Left hindlimb (tissue), 1 donor: ENCODE data around the gene STK16.
A peak's percentile ranks its signal among the peaks of the same experiment; 100 is the strongest.
"Not testable (repeated sequence)": the region's sequence is repeated elsewhere in the genome, so short reads cannot be mapped to it uniquely, and the experiment has no call there.

Source experiments
- DNase-seq: peaks from one replicate; pipeline ENCODE4 v3.0.0-alpha.2; 2018

Gene STK16, protein sequence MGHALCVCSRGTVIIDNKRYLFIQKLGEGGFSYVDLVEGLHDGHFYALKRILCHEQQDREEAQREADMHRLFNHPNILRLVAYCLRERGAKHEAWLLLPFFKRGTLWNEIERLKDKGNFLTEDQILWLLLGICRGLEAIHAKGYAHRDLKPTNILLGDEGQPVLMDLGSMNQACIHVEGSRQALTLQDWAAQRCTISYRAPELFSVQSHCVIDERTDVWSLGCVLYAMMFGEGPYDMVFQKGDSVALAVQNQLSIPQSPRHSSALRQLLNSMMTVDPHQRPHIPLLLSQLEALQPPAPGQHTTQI

DNA sequence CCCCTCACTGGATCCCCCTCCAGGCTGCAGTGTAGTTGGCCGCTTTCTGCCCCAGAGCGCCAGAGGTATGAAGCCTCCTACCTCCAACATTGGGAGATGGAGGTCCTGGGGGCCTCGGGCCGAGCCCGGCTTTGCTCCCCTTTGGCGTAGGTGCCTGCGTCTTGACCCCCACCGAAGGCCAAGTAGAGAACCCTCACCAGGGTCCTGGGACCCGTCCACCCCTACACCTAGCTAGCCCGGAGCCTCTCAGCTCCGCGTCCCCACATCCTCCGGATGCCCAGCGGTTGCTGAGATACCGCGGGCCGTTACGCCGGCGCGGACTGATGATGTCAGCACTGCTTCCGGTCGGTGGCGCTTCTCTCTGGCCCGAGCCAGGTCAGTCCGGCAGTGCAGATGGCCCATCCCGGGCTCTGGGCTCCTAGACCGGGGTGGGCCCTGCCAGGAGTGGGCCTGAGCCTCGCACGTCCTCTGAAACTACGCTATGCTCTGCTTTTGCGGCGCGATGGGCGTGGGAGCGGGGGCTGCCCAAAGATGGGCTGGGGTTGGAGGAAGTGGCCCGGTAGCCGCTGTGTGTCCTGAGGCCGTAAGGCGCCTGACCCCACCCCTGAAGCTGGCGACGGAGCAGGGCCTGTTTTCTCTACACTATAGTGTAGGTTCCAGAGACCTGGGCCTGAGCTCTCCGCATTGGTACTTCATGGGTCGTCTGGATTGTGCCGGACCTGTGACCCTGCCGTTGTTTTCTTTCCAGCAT is at the start of gene STK16, which contains the start of gene GLB1L:
Gene STK16, plus strand, starts transcription at position 332 of the 751 bp plus-strand sequence. CDS start 521 bp downstream, outside the sequence.
Gene GLB1L, minus strand, starts transcription at position 297 of the 751 bp plus-strand sequence. CDS start 1,871 bp downstream, outside the sequence.
- DNase-seq = peak; percentile 95

DNA sequence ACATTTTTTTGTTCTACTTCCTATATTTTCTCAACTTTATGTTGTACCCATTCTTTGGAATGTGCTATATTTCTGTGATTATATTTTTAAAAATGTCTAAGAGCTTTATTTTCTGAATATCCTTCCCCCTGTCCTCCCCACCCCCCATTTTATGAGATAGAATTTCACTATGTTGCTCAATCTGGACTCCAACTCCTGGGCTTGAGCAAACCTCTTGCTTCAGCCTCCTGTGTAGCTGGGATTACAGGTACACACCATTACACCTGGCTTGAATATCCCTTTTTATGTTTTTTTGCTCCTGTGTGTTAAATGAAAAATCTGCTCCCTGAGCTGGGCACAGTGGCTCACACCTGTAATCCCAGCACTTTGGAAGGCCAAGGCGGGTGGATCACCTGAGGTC is 47.9 kb upstream of the STK16 start:
- no peak for DNase-seq

DNA sequence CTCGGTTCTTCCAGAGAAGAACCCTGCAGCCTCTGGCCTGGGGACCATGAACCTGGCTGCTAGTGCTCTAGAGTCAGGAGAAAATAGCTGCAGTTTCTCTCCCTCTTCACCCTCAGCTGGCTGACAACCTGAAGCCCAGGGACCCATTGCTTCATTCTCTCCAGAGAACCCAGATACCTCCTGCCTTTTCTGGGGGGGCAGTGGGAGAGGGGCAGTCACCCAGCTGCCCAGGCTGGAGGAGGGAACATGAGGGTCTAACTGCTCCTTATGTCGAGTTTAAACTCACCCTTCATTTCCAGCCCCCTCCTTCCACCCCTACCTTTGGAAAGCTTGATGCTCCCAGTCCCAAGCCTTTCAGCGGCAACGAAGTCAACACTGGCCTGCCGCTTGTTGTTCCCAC is 46.3 kb upstream of the STK16 start:
- no peak for DNase-seq

DNA sequence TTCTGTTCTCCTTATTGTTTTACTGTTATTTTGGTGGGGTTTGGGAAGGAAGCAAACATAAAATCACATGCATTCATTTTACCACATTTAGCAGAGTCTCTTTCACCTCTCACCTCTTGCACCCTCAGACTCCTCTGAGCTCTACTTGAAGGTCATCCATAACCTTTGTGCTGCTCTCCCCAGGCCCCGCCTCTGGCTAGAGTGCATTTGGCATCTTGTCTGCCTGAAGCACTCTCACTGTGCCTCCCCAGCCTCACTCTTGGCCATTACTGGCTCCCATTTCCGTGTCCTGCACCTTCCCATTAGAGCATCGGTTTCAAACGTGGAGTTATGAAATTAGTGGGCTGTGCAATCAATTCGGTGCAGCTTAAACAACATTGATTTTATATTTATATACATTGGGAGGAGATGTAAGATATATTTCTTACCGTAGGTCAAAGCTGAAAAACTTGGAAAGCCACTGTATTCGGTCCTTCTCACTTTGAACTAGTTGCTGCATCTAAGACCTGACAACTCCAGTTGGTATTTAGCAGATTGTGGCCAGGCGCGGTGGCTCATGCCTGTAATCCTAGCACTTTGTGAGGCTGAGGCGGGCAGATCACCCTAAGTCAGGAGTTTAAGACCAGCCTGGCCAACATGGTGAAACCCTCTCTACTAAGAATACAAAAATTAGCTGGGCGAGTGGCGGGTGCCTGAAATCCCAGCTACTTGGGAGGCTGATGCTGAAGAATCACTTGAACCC is 45.6 kb upstream of the STK16 start:
- no peak for DNase-seq

DNA sequence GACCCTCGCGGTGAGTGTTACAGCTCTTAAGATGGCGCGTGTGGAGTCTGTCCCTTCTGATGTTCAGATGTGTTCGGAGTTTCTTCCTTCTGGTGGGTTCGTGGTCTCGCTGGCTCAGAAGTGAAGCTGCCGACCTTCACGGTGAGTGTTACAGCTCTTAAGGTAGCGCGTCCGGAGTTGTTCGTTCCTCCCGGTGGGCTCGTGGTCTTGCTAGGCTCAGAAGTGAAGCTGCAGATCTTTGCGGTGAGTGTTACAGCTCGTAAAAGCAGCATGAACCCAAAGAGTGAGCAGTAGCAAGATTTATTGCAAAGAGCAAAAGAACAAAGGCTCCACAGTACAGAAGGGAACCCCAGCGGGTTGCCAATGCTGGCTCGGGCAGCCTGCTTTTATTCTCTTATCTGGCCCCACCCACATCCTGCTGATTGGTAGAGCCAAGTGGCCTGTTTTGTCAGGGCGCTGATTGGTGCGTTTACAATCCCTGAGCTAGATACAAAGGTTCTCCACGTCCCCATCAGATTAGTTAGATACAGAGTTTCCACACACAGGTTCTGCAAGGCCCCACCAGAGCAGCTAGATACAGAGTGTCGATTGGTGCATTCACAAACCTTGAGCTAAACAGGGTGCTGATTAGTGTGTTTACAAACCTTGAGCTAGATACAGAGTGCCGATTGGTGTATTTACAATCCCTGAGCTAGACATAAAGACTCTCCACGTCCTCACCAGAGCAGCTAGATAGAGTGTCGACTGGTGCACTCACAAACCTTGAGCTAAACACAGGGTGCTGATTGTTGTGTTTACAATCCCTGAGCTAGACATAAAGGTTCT is 44.6 kb upstream of the STK16 start:
- not testable (repeated sequence) for DNase-seq

DNA sequence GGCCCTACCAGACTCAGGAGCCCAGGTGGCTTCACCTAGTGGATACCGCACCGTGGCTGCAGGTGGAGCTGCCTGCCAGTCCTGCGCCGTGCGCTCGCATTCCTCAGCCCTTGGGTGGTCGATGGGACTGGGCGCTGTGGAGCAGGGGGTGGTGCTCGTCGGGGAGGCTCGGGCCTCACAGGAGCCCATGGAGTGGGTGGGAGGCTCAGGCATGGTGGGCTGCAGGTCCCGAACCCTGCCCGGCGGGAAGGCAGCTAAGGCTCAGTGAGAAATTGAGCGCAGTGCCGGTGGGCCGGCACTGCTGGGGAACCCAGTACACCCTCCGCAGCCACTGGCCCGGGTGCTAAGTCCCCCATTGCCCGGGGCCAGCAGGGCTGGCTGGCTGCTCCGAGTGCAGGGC is 43.9 kb upstream of the STK16 start:
- DNase-seq = not testable (repeated sequence)

DNA sequence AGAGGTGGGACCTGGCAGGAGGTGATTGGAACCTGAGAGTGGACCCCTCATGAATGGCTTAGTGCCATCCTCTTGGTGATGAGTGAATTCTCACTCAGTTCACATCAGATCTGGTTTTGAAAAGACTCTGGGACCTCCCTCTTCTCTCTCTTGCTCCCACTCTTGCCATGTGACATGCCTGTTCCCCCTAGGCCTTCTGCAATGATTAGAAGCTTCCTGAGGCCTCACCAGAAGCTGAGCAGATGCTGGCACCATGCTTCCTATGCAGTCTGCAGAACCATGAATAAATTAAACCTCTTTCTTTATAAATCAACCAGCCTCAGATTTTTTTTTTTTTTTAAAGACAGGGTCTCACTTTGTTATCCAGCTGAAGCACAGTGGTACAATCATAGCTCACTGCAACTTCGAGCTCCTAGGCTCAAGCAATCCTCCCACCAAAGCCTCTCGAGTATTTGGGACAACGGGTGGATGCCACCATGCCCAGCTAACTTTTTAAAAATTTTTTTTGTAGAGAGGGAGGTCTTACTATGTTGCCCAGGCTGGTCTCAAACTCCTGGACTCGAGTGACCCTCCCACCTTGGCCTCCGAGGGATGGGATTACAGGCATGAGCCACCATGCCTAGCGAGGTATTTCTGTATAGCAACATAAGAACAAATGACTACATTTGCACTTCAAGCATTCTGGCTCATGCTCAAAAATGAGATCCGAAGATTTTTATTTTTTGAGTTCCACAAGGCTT is 40.7 kb upstream of the STK16 start:
- no peak for DNase-seq

DNA sequence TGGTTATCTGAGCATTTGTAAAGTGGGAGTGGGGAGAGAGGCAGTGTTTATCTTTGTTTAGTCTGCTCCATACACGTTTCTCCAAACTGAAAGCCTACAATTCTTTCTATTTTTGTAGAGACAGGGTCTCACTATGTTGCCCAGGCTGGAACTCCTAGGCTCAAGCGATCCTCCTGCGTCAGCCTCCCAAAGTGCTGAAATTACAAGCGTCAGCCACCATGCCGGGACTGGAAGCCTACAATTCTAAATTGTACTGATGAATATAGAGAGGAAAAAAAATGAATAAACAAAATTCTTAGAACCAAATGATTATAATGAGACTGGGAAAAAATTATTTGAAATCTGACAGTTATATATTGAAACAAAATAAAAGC is 40.1 kb upstream of the STK16 start:
- no peak for DNase-seq

DNA sequence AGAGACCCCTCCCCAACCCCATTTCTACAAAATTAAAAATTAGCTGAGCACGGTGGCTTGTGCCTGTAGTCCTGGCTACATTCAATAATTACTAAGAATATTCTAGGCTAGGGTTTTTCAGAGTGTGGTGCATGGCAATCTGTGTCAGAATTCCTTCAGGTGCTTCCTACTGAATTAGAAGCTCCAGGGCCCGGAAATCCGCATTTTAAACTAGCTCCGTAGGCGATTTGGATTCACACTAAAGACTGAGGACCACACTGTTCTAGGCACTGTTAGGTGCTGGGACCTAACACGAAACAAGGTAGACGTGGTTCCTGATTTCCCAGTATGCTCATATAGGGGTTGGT is 39.3 kb upstream of the STK16 start:
- DNase-seq = no peak

DNA sequence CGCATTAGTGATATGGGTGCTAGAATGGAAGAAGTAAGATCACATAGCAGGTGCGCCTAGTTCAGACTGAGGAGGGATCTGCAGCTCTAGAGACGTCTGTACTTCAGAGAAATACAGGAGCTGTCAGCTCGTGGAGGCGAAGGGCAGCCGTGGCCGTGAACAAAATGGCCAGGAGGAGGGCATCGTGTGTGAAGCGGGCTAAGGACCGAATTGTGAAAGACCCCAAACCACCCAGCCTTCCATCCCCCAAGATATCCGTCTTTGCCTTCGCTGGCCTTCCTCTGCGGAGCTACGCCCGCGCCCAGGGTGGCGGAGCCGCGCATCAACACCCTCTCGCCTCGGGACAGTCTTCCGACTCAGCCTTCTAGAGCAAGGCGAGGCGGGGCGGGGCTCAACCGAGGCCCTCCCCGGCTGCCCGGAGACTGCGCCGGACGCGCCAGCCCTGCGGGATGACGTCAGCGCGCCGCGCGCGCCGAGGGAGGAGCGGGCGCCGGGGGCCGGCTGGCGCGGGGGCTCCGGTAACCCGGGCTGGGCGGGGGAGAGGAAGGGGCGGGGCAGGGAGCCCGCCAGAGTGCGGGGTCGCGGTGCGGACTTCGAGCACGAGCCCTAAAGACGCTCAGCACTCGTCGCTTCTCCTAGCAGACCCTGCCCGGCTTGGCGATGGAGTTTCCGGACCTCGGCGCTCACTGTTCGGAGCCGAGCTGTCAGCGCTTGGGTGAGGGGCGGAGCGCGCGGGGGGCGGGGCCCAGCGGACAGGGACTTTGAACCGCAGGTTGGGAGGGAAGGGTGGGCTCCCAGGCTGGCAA is 38.7 kb upstream of the STK16 start, which contains the start of gene ZFAND2B:
Gene ZFAND2B, plus strand, starts transcription at position 455 of the 806 bp plus-strand sequence. Its CDS starts 206 bp downstream, at position 661.
- peak; percentile 96 for DNase-seq

DNA sequence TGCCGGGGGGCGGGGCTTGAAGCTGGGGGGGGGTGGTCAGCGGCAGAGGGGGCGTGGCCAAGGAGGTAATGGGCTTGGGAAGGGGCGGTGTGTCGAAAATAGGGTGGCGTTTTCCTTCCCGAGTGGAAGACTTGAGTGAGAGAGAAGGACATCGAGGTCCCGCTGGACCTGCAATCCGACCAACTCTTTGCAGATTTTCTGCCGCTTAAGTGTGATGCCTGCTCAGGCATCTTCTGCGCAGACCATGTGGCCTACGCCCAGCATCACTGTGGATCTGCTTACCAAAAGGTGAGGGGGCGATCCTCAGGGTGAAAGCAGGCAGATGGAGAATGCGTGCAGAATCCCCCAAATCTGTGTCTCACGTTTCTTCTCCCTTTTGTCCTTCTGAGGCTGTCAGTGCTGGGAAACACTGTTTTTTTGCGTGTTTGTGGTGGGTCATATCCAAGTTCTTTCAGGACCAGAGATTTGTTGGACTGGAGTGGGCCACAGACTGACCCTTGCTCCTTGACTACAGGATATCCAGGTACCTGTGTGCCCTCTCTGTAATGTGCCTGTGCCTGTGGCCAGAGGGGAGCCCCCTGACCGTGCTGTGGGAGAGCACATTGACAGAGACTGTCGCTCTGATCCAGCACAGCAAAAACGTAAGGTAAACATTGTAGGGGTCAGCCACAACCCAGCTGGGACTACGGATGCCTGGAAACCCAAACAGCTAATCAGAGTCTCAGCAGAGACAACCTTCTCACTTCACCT is 38.0 kb upstream of the STK16 start:
- no peak for DNase-seq

DNA sequence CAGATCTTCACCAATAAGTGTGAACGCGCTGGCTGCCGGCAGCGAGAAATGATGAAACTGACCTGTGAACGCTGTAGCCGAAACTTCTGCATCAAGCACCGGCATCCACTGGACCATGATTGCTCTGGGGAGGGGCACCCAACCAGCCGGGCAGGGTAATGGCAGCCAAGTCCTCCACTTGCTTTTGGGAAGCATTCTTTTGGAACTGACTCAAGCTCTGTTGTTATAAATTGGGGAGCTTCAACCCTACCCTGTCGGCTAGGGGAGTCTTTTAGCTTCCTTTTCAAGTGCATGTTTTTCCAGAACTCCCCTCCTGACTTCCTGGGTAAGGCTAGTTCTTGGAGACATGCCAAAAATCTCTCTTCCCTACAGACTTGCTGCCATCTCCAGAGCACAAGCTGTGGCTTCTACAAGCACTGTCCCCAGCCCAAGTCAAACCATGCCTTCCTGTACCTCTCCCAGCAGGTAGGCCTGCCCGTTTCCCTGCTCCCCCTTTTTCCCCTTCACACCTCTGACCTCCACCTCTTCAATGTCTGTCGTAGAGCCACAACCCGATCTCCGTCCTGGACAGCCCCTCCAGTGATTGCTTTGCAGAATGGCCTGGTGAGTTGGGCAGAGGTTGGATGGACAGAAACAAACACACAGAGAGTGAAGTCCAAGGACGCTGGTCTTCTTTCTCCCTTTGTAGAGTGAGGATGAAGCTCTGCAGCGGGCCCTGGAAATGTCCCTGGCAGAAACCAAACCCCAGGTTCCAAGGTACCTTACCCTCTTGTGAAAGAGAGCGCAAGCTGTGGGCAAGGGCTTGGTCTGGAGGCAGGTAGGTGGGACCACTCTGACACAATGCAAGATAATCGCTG is 37.2 kb upstream of the STK16 start:
- no peak for DNase-seq

DNA sequence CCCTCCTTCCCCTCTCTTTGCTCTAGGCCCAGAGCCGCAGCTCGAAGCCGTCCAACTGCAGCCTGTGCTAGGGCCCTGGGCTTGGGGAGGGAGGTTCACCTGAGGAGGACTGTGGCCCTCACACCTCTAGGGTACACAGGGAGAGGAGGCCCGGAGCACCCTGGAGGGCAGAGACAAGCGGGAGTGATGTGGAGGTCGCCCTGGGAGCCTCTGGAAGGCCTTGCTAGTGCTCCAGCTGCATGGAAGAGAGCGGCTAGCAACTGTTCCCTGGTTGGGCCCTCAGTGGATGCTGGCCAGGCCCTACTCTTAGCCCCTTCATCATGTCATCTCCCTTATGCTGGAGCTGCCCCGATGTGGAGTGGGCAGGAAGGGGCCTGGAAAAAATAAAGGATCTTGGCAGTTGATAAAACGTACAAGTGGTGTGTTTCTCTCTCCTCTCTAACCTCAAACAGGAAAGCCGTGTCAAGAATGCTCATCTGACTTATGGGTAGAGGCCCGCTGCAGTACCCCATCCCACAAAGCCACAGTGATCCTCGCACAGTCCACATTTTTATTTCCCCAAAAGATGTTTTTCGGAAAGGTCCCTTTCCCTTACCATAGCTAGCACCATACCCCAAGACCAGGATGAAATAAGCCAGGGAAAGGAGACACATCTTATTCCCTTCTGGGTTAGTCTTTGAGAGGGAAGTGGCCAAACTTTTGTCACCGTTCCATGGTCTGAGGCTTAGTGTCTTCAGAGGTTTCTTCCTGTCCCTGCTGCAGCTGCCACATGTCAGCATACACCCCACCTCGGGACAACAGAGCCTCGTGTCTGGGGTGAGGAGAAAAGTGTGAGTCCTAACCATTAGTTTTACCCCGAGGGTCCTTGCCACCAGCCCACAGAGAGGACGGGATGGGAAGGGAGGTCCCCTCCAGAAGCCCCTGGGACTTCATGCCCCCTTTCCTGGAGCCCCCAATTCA is 35.8 kb upstream of the STK16 start:
- no peak for DNase-seq

DNA sequence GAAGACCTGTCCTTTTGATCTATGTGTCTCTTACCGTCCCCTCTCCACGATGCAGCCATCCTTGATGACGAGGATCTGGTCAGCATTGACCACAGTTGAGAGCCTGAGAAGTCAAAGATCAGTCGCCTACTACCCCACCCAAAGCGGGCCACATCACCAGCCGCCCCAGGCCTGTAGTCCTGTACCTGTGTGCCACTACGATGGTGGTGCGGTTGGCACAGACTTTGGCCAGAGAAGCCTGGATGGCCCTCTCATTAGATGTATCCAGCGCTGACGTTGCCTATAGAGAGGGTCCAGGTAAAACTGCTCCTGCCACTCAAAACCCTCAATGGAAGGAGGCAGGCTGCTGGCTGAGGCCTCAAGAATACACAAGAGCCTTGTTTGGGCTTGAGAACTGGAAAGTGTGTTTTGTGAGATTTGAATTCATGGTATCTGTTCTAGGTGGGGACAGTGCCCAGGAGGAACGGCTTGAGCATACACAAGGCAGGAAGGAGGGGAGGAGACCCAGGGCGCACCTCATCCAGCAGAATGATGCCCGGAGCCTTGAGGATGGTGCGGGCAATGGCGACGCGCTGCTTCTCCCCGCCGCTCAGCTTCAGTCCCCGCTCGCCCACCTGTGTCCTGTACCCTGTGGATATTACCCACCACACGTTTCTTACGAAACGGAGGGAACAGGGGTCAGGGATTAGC is 34.9 kb upstream of the STK16 start:
- DNase-seq = no peak

DNA sequence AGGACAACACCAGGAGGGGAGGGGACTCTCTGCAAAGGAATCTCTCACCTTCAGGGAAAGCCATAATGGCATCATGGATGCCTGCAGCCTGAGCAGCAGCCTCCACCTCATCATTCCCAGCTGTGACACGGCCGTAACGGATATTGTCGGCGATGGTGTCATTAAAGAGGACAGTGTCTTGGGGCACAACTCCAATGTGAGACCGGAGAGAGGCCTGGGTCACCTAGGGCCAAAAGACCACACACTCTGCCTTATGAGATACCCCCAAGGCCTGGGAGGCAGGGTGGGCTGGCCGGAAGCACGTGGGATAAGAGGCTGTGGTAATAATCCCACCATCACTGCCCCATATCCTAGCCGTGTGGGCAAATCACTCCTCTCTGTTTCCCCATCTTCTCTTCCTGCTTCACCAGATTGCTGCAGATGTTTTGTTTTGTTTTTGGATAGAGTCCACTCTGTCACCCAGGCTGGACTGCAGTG is 34.4 kb upstream of the STK16 start:
- DNase-seq = no peak

DNA sequence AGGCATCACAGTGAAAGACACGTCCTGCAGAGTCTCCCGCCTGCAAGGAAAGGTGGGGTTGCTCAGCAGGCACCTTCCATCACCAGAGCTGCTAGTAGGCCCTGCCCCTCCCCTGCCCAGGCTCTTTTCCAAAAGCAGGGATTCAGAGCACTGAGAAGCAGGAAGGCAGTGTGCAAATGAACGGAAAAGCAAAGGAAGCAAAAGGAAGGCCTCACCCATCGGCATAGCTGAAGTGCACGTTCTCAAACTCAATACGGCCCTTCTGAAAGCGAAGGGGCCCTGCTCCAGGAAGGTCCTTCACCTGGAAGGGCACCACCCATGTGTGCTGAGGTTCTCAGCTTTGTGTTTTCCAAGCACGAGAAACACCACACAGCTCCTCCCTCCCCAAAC is 32.3 kb upstream of the STK16 start:
- no peak for DNase-seq

DNA sequence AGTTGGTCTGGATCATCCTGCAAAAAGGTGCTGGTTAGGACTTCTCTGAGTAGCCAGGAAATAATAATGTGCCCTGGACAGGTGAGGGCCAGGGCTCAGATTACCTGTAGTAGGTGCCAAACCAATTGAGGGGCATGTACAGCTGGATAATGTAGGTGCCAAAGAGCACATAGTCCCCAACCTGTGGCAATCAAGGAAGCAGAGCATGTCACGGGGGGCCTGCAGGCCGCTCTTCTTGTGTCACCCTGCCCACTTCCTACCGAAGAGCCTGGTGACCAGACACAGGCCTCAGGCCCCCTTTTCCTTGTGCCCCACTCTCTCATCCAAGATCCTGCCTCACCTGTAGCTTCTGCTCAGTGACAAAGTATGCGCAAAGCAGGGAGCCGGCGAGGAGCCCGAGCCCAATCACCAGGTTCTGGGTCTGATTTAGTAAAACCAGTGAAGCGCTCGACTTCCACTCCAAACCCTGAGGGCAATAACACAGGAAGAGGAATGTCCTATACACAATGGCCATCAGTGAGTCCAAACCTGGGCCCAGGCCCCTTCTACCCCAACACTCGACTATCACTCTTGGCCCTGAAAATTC is 31.7 kb upstream of the STK16 start:
- DNase-seq = no peak
